ENCODE results near the gene ITGAX.

DNA sequence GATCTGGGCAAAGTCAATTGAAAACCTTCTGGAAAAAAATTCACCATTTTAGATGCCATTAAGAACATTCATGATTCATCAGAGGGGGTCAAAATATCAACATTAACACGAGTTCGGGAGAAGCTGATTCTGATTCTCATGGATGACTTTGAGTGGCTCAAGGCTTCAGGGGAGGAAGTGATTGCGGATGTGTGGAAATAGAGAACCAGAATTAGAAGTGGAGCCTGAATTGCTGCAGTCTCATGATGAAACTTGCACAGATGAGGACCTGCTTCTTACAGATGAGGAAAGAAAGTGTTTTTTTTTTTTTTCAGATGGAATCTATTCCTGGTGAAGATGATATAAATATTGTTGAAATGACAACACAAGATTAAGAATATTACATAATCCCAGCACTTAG lies 12.9 kb downstream of the ITGAX start:
- TF ChIP-seq EZH2phosphoT487 (conservative IDR thresholded peaks at IDR 0.05; ENCODE audit: low read length), result no peak
- TF ChIP-seq, protein P1, sequence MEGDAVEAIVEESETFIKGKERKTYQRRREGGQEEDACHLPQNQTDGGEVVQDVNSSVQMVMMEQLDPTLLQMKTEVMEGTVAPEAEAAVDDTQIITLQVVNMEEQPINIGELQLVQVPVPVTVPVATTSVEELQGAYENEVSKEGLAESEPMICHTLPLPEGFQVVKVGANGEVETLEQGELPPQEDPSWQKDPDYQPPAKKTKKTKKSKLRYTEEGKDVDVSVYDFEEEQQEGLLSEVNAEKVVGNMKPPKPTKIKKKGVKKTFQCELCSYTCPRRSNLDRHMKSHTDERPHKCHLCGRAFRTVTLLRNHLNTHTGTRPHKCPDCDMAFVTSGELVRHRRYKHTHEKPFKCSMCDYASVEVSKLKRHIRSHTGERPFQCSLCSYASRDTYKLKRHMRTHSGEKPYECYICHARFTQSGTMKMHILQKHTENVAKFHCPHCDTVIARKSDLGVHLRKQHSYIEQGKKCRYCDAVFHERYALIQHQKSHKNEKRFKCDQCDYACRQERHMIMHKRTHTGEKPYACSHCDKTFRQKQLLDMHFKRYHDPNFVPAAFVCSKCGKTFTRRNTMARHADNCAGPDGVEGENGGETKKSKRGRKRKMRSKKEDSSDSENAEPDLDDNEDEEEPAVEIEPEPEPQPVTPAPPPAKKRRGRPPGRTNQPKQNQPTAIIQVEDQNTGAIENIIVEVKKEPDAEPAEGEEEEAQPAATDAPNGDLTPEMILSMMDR (IDR thresholded peaks at IDR 0.05; ENCODE audit: insufficient read depth, low read length, poor library complexity, severe bottlenecking), result no peak
